Ovary (tissue), 3 donors: ENCODE results near the gene RAPGEF6.

Experiments used
- EP300 ChIP-seq: sonication (generic); formaldehyde crosslinking; IDR thresholded peaks from one replicate; pipeline ENCODE4 v1.6.1; 2017; ENCODE audit warnings: antibody characterized with exemption
- POLR2A ChIP-seq: fragments of 450-650 bp; IDR thresholded peaks from one replicate; pipeline ENCODE4 v1.6.1; 2017; ENCODE audit warnings: antibody characterized with exemption, mild to moderate bottlenecking, moderate library complexity
- TF ChIP-seq, protein P1 (sequence below), 3 donors: fragments of 450-650 bp in 2 of 3; fragments of 200-600 bp in 1 of 3; IDR thresholded peaks; one replicate each; pipeline versions ENCODE4 v1.5.1 to v1.8.0; 2016 to 2022; ENCODE audit warnings: antibody characterized with exemption in 3 of 3, mild to moderate bottlenecking in 1 of 3
- donor health status: DM: no; HTN: no; CAD: no.

DNA sequence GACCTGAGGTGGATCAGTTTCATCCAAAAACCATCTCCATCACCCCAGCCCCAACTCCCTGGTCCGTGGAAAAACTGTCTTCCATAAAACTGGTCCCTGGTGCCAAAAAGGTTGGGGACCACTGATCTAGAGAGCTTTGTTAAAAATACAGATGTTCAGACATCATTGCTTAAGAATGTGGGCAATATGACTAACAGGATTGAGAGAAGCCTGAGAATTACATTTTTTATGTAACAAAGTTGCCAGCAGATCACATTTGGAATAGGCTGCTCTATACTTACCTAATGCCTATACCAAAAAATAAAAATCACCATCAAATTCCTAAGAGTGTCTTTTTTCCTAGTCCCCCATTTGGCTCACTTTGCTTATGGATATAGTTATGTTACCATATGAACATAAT is 143.3 kb downstream of the RAPGEF6 start:
- TF ChIP-seq, protein P1, sequence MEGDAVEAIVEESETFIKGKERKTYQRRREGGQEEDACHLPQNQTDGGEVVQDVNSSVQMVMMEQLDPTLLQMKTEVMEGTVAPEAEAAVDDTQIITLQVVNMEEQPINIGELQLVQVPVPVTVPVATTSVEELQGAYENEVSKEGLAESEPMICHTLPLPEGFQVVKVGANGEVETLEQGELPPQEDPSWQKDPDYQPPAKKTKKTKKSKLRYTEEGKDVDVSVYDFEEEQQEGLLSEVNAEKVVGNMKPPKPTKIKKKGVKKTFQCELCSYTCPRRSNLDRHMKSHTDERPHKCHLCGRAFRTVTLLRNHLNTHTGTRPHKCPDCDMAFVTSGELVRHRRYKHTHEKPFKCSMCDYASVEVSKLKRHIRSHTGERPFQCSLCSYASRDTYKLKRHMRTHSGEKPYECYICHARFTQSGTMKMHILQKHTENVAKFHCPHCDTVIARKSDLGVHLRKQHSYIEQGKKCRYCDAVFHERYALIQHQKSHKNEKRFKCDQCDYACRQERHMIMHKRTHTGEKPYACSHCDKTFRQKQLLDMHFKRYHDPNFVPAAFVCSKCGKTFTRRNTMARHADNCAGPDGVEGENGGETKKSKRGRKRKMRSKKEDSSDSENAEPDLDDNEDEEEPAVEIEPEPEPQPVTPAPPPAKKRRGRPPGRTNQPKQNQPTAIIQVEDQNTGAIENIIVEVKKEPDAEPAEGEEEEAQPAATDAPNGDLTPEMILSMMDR (IDR thresholded peaks at IDR 0.05): no peak
- TF ChIP-seq EP300 (no peak), POLR2A (no peak)
